DMS 273 (cell line): Measurements from ENCODE around the gene FGA.

Experiments used
- DNase-seq: peaks from one replicate; lab custom pipeline; 2025; ENCODE audit not compliant: unreplicated experiment; lab: John Stamatoyannopoulos, UW

FGA gene

DNA sequence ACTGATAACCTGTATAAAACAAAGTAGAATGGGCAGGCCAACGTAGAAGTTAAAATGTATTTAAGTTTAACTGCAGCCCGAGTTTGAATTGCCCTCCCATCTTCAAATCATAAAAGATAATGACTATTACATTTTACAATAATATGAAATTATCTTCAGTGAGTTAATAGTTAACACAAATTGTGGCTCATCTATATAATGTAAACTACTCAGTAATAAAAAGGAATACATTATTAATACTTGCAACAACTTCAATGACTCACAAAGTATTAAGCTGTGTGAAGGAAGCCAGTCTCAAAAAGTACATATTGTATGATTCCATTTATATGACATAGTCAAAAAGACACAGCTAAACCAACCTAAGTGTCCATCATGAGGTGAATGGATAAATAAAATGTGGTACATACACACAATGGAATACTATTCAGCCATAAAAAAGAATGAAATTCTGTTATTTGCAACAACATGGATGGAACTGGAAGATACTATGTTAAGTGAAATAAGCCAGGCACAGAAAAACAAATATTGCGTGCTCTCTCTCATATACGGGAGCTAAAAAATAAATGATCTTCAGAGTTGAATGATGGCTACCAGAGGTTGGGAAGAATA is 48.2 kb downstream of the FGA start:
- DNase-seq = no peak
